Breast epithelium (tissue), 4 donors: ENCODE results near the gene CCL5. TPM values are rescaled to one million over a fixed set of nuclear protein-coding genes. Genes with fewer than 3 reads are reported as not detected.
A peak's percentile ranks its signal among the peaks of the same experiment; 100 is the strongest.

Source experiments
- DNase-seq, 2 donors: peaks; one replicate each; pipeline ENCODE4 v3.0.0-alpha.2; 2019; ENCODE audit warnings: low spot score in 2 of 2
- H3K27ac ChIP-seq, 2 donors: fragments of 200-600 bp; sonication (generic) in 1 of 2; one replicate each; pipeline ENCODE4 v1.5.1; 2016 to 2019; ENCODE audit warnings: mild to moderate bottlenecking in 1 of 2
- H3K27me3 ChIP-seq, 2 donors: fragments of 200-600 bp; sonication (generic) in 1 of 2; one replicate each; pipeline versions ENCODE4 v1.5.1 to v1.6.0; 2017 to 2019; ENCODE audit warnings: control low read depth in 1 of 2, mild to moderate bottlenecking in 1 of 2
- H3K36me3 ChIP-seq: fragments of 200-600 bp; one replicate; pipeline ENCODE4 v1.5.1; 2019
- H3K4me1 ChIP-seq, 2 donors: fragments of 200-600 bp; sonication (generic); one replicate each; pipeline ENCODE4 v1.5.1; 2016 to 2019; ENCODE audit warnings: control low read depth in 1 of 2
- H3K4me3 ChIP-seq, 3 donors: fragments of 200-600 bp; sonication (generic); 1 replicate in 2 of 3; 2 replicates in 1 of 3; pipeline ENCODE4 v1.5.1; 2016 to 2019; ENCODE audit warnings: mild to moderate bottlenecking in 3 of 3, moderate library complexity in 2 of 3
- H3K9me3 ChIP-seq, 2 donors: fragments of 200-600 bp; sonication (generic) in 1 of 2; one replicate each; pipeline ENCODE4 v1.5.1; 2016 to 2019; ENCODE audit warnings: control low read depth in 1 of 2
- CTCF ChIP-seq, 3 donors: fragments of 450-650 bp; IDR thresholded peaks; one replicate each; pipeline ENCODE4 v1.5.1; 2016 to 2017; ENCODE audit warnings: antibody characterized with exemption in 3 of 3, mild to moderate bottlenecking in 3 of 3, moderate library complexity in 3 of 3
- POLR2A ChIP-seq: fragments of 450-650 bp; IDR thresholded peaks from one replicate; pipeline ENCODE4 v1.6.1; 2016; ENCODE audit warnings: antibody characterized with exemption, mild to moderate bottlenecking, moderate library complexity
- POLR2AphosphoS5 ChIP-seq, 3 donors: sonication (generic); formaldehyde crosslinking; IDR thresholded peaks; one replicate each; pipeline ENCODE4 v1.6.1; 2017; ENCODE audit warnings: antibody characterized with exemption in 3 of 3
- intact Hi-C: fragments of 100-400 bp; cut with DNase I; formaldehyde crosslinking; loops from one replicate; pipeline ENCODE4 v1.15.1; 2023; ENCODE audit warnings: low total_unique reads
- total RNA-seq, 3 donors: library from RNA; depleted of rRNA; stranded (reverse); fragments of >200 nt; gene quantifications; one replicate each; pipeline ENCODE4 v1.1.0, GENCODE V29; 2016

CCL5 gene
- total RNA-seq = 1 to 10 TPM; 3.5 to 7.6 (median 4.6) TPM

- DNase-seq = no peak
- no peaks in the 10 kb centered on the region for H3K4me1 ChIP-seq
- H3K36me3 ChIP-seq = no peaks in the 10 kb centered on the region
- H3K27ac ChIP-seq = peak within 1 kb of the TSS in 1 of 2 donors; percentile 25
- H3K4me3 ChIP-seq = peak within 1 kb of the TSS in 1 of 3 donors; percentile 8
- intact Hi-C loops = no loop called here
- no peak for TF ChIP-seq POLR2A
- no peak for TF ChIP-seq CTCF (IDR thresholded peaks at IDR 0.05)
- no peak for TF ChIP-seq POLR2AphosphoS5 (IDR thresholded peaks at IDR 0.05)
- H3K9me3 ChIP-seq = no peaks in the 10 kb centered on the region
- no peaks in the 10 kb centered on the region for H3K27me3 ChIP-seq
These were observed at the start of gene CCL5 for GRCh38 chr17:35879773-35880654. TSS of gene CCL5 (minus strand) at chr17:35880360.

- no peak for DNase-seq
- peaks cover 0 to 8% of the 10 kb centered on the region in 2 donors for H3K4me1 ChIP-seq
- intact Hi-C loops = no loop called here
These were observed 47.6 kb upstream of the CCL5 start for GRCh38 chr17:35927714-35928113.

DNA sequence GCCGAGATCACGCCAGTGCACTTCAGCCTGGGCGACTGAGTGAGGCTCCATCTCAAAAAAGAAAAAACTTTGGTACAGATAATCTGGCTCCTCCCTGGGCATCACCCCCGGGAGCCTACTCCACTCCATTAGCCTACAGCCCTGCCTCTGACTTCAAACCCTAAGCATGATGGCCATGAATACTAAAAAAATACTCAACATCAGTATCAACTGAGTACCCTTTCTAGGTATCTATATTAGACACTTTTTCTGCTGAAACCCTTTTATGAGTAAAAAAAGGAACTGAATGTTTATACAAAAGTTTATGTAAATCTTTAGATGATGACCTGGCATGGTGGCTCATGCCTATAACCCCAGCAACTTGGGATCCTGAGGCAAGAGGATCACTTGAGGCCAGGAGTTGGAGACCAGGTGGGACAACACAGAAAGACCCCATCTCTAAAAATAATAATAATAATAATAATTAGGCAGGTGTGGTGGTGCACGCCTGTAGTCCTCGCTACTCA is 43.5 kb upstream of the CCL5 start:
- H3K4me1 ChIP-seq = no peaks in the 10 kb centered on the region
- H3K9me3 ChIP-seq = no peaks in the 10 kb centered on the region
- intact Hi-C loops = no loop called here

More at GRCh38 chr17:35927714-35928113, 47.6 kb upstream of the CCL5 start:
- Histone ChIP-seq H3K36me3 (no peaks in the 10 kb centered on the region), H3K4me3 (no peak overlapping the region), H3K9me3 (no peaks in the 10 kb centered on the region), H3K27ac (no peak overlapping the region), H3K27me3 (no peaks in the 10 kb centered on the region)
- TF ChIP-seq CTCF (IDR thresholded peaks at IDR 0.05) (no peak), POLR2AphosphoS5 (IDR thresholded peaks at IDR 0.05) (no peak), POLR2A (no peak)

DNA sequence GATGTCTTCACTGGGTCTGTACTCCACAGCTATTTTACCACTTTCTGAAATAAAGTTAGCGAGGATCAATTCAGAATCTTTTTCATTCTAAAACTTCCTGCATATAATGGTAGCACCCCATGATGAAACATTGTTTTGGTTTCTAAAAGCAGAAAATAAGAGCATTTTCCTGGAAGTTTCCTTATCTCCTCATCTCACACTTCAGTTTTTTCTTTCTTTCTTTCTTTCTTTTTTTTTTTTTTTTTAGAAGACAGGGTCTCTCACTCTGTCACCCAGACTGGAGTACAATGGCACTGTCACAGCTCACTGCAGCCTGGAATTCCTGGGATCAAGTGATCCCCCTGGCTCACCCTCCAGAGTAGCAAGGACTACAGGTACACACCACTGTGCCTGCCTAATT is 40.1 kb upstream of the CCL5 start:
- Histone ChIP-seq H3K9me3 (no peaks in the 10 kb centered on the region), H3K27ac (no peak overlapping the region), H3K4me3 (no peak overlapping the region), H3K4me1 (no peaks in the 10 kb centered on the region), H3K36me3 (no peaks in the 10 kb centered on the region), H3K27me3 (no peaks in the 10 kb centered on the region)
- no peak for DNase-seq
- no peak for TF ChIP-seq POLR2A
- TF ChIP-seq POLR2AphosphoS5 (IDR thresholded peaks at IDR 0.05) = no peak
- TF ChIP-seq CTCF (IDR thresholded peaks at IDR 0.05) = no peak
- intact Hi-C loops = no loop called here

More for the DNA sequence above, 43.5 kb upstream of the CCL5 start:
- TF ChIP-seq POLR2A = no peak
- no peak overlapping the region for H3K27ac ChIP-seq
- no peak for DNase-seq
- no peaks in the 10 kb centered on the region for H3K27me3 ChIP-seq
- H3K4me3 ChIP-seq = no peak overlapping the region
- H3K36me3 ChIP-seq = no peaks in the 10 kb centered on the region

DNA sequence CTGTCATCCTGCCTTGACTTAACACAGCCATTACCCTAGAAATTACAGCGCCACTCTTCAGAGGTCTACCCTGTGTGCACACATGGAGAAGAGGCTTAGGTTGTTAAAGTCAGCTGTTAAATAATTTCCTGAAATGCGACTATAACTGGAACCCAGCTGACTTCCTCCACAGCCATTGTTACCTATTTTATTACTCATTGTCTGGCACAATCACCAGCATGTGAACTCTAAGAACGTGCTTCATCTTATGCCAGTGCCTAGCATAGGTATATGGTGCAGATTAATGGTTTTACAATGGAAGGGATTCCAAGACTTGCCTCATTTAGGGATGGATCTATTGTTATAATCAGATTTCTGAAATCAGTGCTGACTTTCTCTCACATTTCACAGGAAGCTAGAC is 38.5 kb upstream of the CCL5 start:
- no peaks in the 10 kb centered on the region for H3K4me1 ChIP-seq

More for the DNA sequence above, 38.5 kb upstream of the CCL5 start:
- Histone ChIP-seq H3K36me3 (no peaks in the 10 kb centered on the region), H3K27ac (no peak overlapping the region), H3K27me3 (no peaks in the 10 kb centered on the region), H3K4me3 (no peak overlapping the region), H3K9me3 (no peaks in the 10 kb centered on the region)
- DNase-seq = no peak
- intact Hi-C loops = no loop called here
- TF ChIP-seq POLR2A (no peak), POLR2AphosphoS5 (IDR thresholded peaks at IDR 0.05) (no peak), CTCF (IDR thresholded peaks at IDR 0.05) (no peak)
